Activated CD4-positive, alpha-beta T cell treated with anti-CD3 and anti-CD28 coated beads for 24 hours (primary cell): Measurements from ENCODE around the gene FBXO33.

Experiments used
- DNase-seq, 2 donors: peaks; one replicate each; pipeline ENCODE4 v3.0.0-alpha.2; 2020; ENCODE audit warnings: low read depth in 2 of 2

Gene FBXO33

GRCh38 chr14:39431416-39432178 is 636 bp downstream of the FBXO33 start:
- peak in 1 of 2 donors; percentile 13 for DNase-seq

GRCh38 chr14:39430762-39431415 is 1.3 kb downstream of the FBXO33 start:
- no peak for DNase-seq

- no peak for DNase-seq
Measured at GRCh38 chr14:39428118-39428517, 4.1 kb downstream of the FBXO33 start.

DNA sequence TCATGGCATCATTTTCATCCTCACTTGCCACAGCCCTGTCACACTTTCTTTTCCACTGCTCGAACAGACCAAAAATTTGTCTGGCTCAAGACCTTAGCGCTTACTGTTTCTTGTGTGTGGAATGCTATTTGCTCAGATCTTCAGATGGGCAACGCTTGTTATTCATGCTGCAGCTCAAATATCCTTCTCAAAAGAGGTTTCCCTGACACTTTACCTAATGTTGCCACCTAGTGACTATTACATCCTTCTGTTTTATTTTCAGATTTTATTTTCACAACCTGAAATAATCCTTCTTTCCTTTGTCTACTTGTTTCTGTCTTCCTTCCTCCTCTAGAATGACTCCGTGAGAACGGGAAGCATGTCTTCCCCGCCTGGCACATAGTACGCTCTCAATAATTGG is 5.6 kb downstream of the FBXO33 start:
- no peak for DNase-seq

- DNase-seq: no peak
Measured at GRCh38 chr14:39425947-39426346, 6.3 kb downstream of the FBXO33 start.

- DNase-seq: no peak
Measured at GRCh38 chr14:39423793-39424192, 8.4 kb downstream of the FBXO33 start.

GRCh38 chr14:39422243-39422642 is 10.0 kb downstream of the FBXO33 start:
- DNase-seq: no peak

DNA sequence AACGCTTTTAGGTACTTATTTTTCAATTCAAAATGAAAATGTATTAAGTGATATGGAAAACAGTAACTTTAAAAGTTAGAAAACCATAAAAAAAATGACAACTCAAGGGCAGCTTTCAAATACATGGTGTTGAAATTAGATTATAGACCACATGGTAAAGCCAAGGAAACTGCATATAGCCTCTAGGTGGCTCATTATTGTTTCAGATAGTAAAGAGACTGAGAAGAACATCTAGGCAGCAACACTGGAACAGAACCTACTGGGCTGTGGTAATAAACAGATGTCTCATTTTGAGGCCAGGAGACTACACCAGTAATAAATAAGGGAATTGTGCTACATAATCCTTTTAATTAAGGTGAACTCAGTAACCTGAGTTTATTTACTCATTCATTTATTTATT is 13.0 kb downstream of the FBXO33 start:
- DNase-seq: no peak

DNA sequence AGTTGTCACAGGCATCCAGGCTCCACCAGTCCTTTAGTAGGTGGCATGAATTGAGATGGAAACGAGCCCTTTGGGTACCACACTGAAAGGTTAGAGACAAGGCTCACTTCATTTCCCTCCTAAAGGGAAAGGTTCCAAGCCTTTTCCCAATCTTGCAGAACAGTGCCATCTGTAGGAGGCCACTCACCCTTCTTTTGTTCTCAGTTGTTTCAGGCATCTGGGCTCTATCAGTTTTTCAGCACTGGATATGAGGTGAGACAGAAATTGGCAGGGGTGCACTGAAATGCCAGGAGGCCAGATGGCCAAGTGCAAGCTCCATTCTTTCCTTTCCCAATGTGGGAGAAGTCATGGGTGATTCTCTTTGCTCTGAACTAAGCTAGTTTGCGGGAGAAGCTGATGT is 15.2 kb downstream of the FBXO33 start:
- no peak for DNase-seq

- no peak for DNase-seq
Measured at GRCh38 chr14:39416072-39416471, 16.2 kb downstream of the FBXO33 start.

- no peak for DNase-seq
Measured at GRCh38 chr14:39406560-39406959, 25.7 kb downstream of the FBXO33 start.

- DNase-seq: no peak
Measured at GRCh38 chr14:39398382-39398781, 33.9 kb downstream of the FBXO33 start.

DNA sequence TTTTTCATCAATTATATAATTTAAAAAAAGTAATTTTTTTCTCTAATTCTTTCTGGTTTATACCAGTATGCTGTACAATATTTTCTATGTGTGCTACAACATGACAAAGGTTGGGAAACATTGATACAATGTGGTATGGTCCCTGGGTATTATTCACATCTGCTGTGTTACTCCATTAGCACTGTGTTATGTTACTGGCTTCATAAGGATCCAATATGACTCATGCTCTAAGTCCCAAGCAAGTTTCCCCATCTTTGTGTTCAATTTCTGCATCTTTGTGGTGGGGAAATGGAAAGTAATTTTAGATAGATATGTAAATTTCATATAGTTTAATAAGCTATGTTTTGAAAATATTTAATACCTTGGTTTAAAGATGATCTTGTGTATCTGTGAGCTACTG is 35.8 kb downstream of the FBXO33 start:
- no peak for DNase-seq

- no peak for DNase-seq
Measured at GRCh38 chr14:39395555-39396254, 36.5 kb downstream of the FBXO33 start.

DNA sequence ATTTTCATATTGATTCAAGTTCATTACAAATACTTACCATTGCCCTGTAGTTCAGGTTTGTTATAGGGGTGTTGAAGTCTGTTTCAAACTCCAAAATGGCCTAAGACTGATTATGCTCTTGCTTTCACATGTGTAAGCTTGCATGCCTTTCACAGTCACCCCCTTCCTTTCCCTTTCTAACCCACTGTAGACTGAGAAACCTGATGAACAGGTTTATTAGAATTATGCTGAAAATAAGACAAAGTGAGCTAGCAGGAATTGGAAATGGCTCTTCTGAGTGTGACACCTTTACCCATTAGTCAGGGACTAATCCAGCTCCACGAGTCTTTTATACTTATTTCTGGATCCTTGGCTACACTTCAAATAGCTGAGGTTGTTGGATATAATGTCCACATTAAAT is 38.9 kb downstream of the FBXO33 start:
- no peak for DNase-seq

GRCh38 chr14:39384177-39384576 is 48.1 kb downstream of the FBXO33 start:
- DNase-seq: no peak

- no peak for DNase-seq
Measured at GRCh38 chr14:39383741-39384140, 48.5 kb downstream of the FBXO33 start.

- no peak for DNase-seq
Measured at GRCh38 chr14:39383026-39383660, 49.1 kb downstream of the FBXO33 start.

GRCh38 chr14:39382463-39382862 is 49.8 kb downstream of the FBXO33 start:
- DNase-seq: no peak

DNA sequence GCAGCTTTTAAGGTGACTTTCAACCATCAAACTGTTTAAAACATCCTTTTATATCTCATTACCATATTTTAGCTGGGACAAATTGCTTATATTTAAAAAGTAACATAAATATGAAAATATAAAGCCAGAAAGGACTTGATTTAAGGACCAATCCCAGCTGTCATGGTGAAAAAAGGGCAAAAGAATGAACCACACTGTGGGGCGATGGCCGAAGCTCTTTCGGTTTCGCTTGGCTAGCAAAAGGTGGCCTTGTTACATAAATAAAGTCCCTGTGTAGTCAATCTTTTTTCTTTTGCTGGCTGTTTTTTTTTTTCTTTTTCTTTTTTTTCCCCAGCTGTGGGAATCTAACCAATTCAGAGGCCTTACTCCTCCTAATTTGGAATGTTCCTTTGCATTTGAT is 50.9 kb downstream of the FBXO33 start:
- no peak for DNase-seq

DNA sequence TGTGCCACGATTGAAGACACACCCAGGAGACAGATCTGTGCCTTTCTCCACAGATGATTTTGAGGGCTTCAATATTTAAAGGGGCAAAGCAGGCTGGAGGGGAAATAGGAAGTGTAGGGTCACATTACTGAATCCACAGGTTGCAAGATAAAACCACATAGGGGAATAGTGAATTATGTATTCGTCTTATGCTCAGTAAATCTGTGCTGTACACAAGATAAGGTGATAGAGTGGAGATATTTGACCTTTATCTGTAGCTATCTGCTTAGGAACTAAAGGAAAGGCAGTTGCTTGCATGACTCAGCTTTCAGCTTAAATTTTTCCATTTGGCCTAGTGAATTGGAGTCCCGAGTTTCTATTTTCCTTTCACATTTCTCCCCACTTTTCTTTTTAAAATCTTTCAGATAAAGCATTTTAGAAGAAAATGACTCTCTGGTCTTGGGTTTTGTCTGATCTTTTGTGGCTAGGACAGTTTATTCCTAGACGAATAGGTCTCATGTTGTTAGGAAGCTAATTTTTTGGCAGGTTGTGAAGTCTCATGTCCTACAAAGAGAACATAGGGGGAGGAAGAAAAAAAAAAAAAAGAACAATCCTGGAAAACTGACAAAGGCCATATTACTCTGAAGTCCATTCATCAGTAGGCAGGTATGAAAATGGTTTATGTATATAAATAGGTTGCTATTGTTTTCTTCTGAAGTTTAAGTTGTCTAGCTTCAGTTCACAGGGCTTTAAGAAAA is 55.4 kb downstream of the FBXO33 start:
- no peak for DNase-seq

GRCh38 chr14:39374851-39375250 is 57.4 kb downstream of the FBXO33 start:
- DNase-seq: no peak
